HG02798 (cell line): ENCODE results near the gene C18orf63.

Source experiments
- ATAC-seq: cut with Tn5 transposase; IDR thresholded peaks from one replicate; pipeline ENCODE4 v1.9.1; 2021; ENCODE audit warnings: mild to moderate bottlenecking; ENCODE audit not compliant: unreplicated experiment, poor library complexity

The C18orf63 gene

GRCh38 chr18:74368901-74369705 lies 53.5 kb downstream of the C18orf63 start:
- ATAC-seq = no peak

- ATAC-seq = no peak
Measured at GRCh38 chr18:74370115-74370514, 54.5 kb downstream of the C18orf63 start.

- ATAC-seq = no peak
Measured at GRCh38 chr18:74373428-74373827, 57.8 kb downstream of the C18orf63 start.

GRCh38 chr18:74375999-74376398 lies 60.4 kb downstream of the C18orf63 start:
- no peak for ATAC-seq

GRCh38 chr18:74376523-74376922 lies 60.9 kb downstream of the C18orf63 start:
- no peak for ATAC-seq

- no peak for ATAC-seq
Measured at GRCh38 chr18:74377776-74378175, 62.1 kb downstream of the C18orf63 start.

GRCh38 chr18:74378179-74378682 lies 62.6 kb downstream of the C18orf63 start:
- ATAC-seq = peak; percentile 42

- ATAC-seq = no peak
Measured at GRCh38 chr18:74380916-74381315, 65.3 kb downstream of the C18orf63 start.

- no peak for ATAC-seq
Measured at GRCh38 chr18:74381621-74382295, 66.1 kb downstream of the C18orf63 start.

GRCh38 chr18:74382481-74383017 lies 66.9 kb downstream of the C18orf63 start:
- no peak for ATAC-seq

GRCh38 chr18:74387383-74387782 lies 71.7 kb downstream of the C18orf63 start:
- ATAC-seq = no peak

- ATAC-seq = no peak
Measured at GRCh38 chr18:74388227-74388626, 72.6 kb downstream of the C18orf63 start.

GRCh38 chr18:74389171-74389927 lies 73.7 kb downstream of the C18orf63 start:
- no peak for ATAC-seq

GRCh38 chr18:74389991-74390390 lies 74.4 kb downstream of the C18orf63 start:
- ATAC-seq = no peak

GRCh38 chr18:74390900-74391299 lies 75.3 kb downstream of the C18orf63 start:
- no peak for ATAC-seq

- no peak for ATAC-seq
Measured at GRCh38 chr18:74392323-74392722, 76.7 kb downstream of the C18orf63 start.

- no peak for ATAC-seq
Measured at GRCh38 chr18:74395006-74395405, 79.4 kb downstream of the C18orf63 start.

- ATAC-seq = no peak
Measured at GRCh38 chr18:74395648-74396154, 80.1 kb downstream of the C18orf63 start.

GRCh38 chr18:74396171-74397169 lies 80.8 kb downstream of the C18orf63 start:
- ATAC-seq = no peak
